Mesendoderm (in vitro differentiated cells): ENCODE data around the gene DOCK2. TPM values are rescaled to one million over a fixed set of nuclear protein-coding genes. Genes with fewer than 3 reads are reported as not detected.

Source experiments
- DNase-seq: peaks from one replicate; pipeline ENCODE4 v3.0.0; 2013
- H2AK5ac ChIP-seq: 2 replicates; pipeline ENCODE4 v1.6.1; 2013; ENCODE audit warnings: low read length, inconsistent platforms
- H2BK120ac ChIP-seq: 2 replicates; pipeline ENCODE4 v1.6.1; 2013; ENCODE audit warnings: low read depth, mild to moderate bottlenecking, low read length, moderate library complexity, mixed read lengths
- H2BK15ac ChIP-seq: replicated peaks from 2 replicates; pipeline ENCODE4 v1.6.1; 2013; ENCODE audit warnings: low read depth, mild to moderate bottlenecking, moderate library complexity
- H2BK5ac ChIP-seq: 2 replicates; pipeline ENCODE4 v1.6.1; 2013; ENCODE audit warnings: low read length, inconsistent platforms
- H3K18ac ChIP-seq: 2 replicates; pipeline ENCODE4 v1.6.1; 2013; ENCODE audit warnings: mild to moderate bottlenecking, low read length, mixed read lengths
- H3K23ac ChIP-seq: one replicate; pipeline ENCODE4 v1.6.1; 2013; ENCODE audit warnings: low read length
- H3K27ac ChIP-seq: 2 replicates; pipeline ENCODE4 v1.5.1; 2013; ENCODE audit warnings: low read depth, mild to moderate bottlenecking, inconsistent platforms, low read length, moderate library complexity
- H3K27me3 ChIP-seq: 2 replicates; pipeline ENCODE4 v1.6.1; 2013; ENCODE audit warnings: low read length, control low read depth, mild to moderate bottlenecking, inconsistent platforms; ENCODE audit not compliant: insufficient read depth, poor library complexity
- H3K36me3 ChIP-seq: 2 replicates; pipeline ENCODE4 v1.6.1; 2013; ENCODE audit warnings: low read length, inconsistent platforms; ENCODE audit not compliant: control insufficient read depth, insufficient read depth
- H3K4ac ChIP-seq: one replicate; pipeline ENCODE4 v1.6.1; 2013; ENCODE audit warnings: low read depth, mild to moderate bottlenecking, low read length, moderate library complexity
- H3K4me1 ChIP-seq: 2 replicates; pipeline ENCODE4 v1.6.1; 2013; ENCODE audit warnings: low read depth, low read length, inconsistent platforms; ENCODE audit not compliant: control insufficient read depth
- H3K4me2 ChIP-seq: 2 replicates; pipeline ENCODE4 v1.6.1; 2013; ENCODE audit warnings: low read length
- H3K4me3 ChIP-seq: 2 replicates; pipeline ENCODE4 v1.5.1; 2013; ENCODE audit warnings: mild to moderate bottlenecking, low read length
- H3K56ac ChIP-seq: one replicate; pipeline ENCODE4 v1.6.1; 2013; ENCODE audit warnings: low read length
- H3K79me1 ChIP-seq: 2 replicates; pipeline ENCODE4 v1.6.1; 2013; ENCODE audit warnings: low read length, inconsistent platforms
- H3K79me2 ChIP-seq: 2 replicates; pipeline ENCODE4 v1.6.1; 2013; ENCODE audit warnings: mild to moderate bottlenecking, low read length; ENCODE audit not compliant: control insufficient read depth, insufficient read depth
- H3K9ac ChIP-seq: 2 replicates; pipeline ENCODE4 v1.6.1; 2013; ENCODE audit warnings: low read length, inconsistent platforms
- H4K5ac ChIP-seq: one replicate; pipeline ENCODE4 v1.6.1; 2013; ENCODE audit warnings: low read length
- H4K8ac ChIP-seq: one replicate; pipeline ENCODE4 v1.6.1; 2013; ENCODE audit warnings: low read depth, mild to moderate bottlenecking, control low read depth, low read length, moderate library complexity
- WGBS: extraction: QIAGEN DNeasy Blood & Tissue Kit; methylation state at CpG from one replicate; pipeline ENCODE4 v1.1.7; 2013; ENCODE audit warnings: low lambda C conversion rate, missing lambda C conversion rate; ENCODE audit not compliant: insufficient coverage; ENCODE audit errors: extremely low coverage; 5-methylcytosine and 5-hydroxymethylcytosine counted together
- small RNA-seq: library from polyadenylated mRNA; stranded (forward); fragments of <200 nt; extraction: miRNeasy Mini kit (QIAGEN cat#:217004); gene quantifications from one replicate; pipeline ENCODE3, GENCODE V24; 2013; ENCODE audit not compliant: insufficient read depth

DOCK2 gene

GRCh38 chr5:170131235-170131634, 494.2 kb downstream of the DOCK2 start:
- no peak overlapping the region for H4K5ac ChIP-seq
- H3K23ac ChIP-seq = no peak overlapping the region
- no peaks in the 10 kb centered on the region for H3K27me3 ChIP-seq
- H3K9ac ChIP-seq = no peak overlapping the region
- no peak overlapping the region for H4K8ac ChIP-seq
- H2AK5ac ChIP-seq = no peak overlapping the region
- no peak overlapping the region for H3K18ac ChIP-seq
- H2BK5ac ChIP-seq = no peak overlapping the region
- no CpG with 5 or more reads among the region's 3 CpGs for WGBS
- no peaks in the 10 kb centered on the region for H3K36me3 ChIP-seq
- no peaks in the 10 kb centered on the region for H3K4me1 ChIP-seq
- H3K4me2 ChIP-seq = no peak overlapping the region
- no peaks in the 10 kb centered on the region for H3K79me1 ChIP-seq
- no peak overlapping the region for H2BK15ac ChIP-seq
- H3K4ac ChIP-seq = no peak overlapping the region
- peak overlapping the region; percentile 12 for H2BK120ac ChIP-seq
- H3K79me2 ChIP-seq = no peaks in the 10 kb centered on the region
- DNase-seq = no peak
- no peak overlapping the region for H3K4me3 ChIP-seq
- H3K56ac ChIP-seq = no peak overlapping the region
- no peak overlapping the region for H3K27ac ChIP-seq

GRCh38 chr5:170132269-170132975, 495.3 kb downstream of the DOCK2 start:
- Histone ChIP-seq H3K36me3 (no peaks in the 10 kb centered on the region), H3K27me3 (no peaks in the 10 kb centered on the region), H3K4me1 (no peaks in the 10 kb centered on the region), H2BK5ac (no peak overlapping the region), H3K18ac (no peak overlapping the region), H4K5ac (no peak overlapping the region), H3K4me3 (no peak overlapping the region), H3K4me2 (no peak overlapping the region), H3K79me1 (no peaks in the 10 kb centered on the region), H2BK120ac (no peak overlapping the region), H2AK5ac (no peak overlapping the region), H4K8ac (no peak overlapping the region), H3K27ac (no peak overlapping the region), H3K56ac (no peak overlapping the region), H3K79me2 (no peaks in the 10 kb centered on the region), H3K23ac (no peak overlapping the region), H2BK15ac (no peak overlapping the region), H3K9ac (no peak overlapping the region), H3K4ac (no peak overlapping the region)
- no CpG with 5 or more reads among the region's 4 CpGs for WGBS
- no peak for DNase-seq

Small RNAs within 50 kb of the gene (small RNA-seq; reads per million reads assigned to genes)
- not detected for gene MIR378E
